Fibroblast of upper back skin (primary cell): ENCODE results near the gene PUS7.
"Not testable (repeated sequence)": the region's sequence is repeated elsewhere in the genome, so short reads cannot be mapped to it uniquely, and the experiment has no call there.

ENCODE experiments used
- DNase-seq: peaks from one replicate; pipeline ENCODE4 v3.0.0-alpha.2; 2013

The PUS7 gene

DNA sequence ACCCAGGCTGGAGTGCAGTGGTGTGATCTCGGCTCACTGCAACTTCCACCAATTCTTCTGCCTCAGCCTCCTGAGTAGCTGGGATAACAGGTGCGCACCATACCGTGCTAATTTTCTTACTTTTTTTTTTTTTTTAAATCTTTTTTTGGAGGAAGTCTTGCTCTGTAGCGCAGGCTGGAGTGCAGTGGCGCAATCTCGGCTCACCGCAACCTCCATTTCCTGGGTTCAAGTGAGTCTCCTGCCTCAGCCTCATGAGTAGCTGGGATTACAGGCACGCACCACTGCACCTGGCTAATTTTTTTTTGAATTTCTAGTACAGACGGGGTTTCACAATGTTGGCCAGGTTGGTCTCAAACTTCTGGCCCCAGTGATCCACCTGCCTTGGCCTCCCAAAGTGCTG lies 79.9 kb downstream of the PUS7 start:
- DNase-seq = not testable (repeated sequence)

DNA sequence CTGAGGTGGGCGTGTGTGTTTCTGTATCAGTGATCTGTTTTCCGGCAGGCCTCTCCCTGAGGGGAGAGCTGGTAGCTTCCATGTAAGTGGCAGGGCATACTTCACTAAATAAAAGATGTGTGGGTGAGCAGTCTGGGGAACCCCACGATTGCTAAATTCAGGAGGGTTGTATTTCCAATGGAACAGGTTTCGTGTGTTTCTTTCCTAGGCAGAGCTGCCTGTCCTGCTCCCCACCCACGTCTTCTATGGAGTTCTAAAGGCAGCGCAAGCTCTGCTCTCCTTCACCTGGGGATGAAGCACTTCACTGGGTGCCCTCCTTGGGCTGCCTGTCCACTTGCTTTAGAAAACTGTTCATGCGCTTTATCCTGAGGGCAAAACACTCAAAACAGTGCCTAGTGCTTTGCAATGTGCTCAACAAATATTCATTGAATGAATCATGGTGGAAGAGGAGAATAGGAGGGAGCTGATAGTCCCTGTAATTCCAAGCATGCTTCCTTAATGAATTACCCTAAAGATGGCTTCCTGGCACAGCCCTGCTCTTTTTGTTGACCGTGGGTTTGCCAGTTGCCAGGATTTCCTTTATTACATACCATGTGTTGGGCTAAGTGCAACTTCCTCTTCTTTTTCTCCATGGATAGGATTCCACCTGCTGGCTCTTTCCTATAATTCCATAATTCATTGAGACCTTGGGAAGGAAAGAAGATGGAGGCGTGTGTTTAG lies 82.7 kb downstream of the PUS7 start:
- DNase-seq = peak; percentile 89

DNA sequence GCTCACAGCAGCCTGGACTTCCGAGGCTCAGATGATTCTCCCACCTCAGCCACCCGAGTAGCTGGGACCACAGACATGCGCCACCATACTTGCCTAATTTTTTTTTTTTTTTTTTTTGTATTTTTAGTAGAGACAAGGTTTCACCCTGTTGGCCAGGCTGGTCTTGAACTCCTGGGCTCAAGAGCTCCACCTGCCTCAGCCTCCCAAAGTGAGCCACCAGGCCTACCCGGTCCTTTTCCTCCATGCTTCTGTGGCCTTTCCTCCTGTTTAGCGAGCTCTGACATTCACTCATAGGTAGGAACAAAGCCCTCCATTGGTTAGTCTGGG lies 83.3 kb downstream of the PUS7 start:
- no peak for DNase-seq

DNA sequence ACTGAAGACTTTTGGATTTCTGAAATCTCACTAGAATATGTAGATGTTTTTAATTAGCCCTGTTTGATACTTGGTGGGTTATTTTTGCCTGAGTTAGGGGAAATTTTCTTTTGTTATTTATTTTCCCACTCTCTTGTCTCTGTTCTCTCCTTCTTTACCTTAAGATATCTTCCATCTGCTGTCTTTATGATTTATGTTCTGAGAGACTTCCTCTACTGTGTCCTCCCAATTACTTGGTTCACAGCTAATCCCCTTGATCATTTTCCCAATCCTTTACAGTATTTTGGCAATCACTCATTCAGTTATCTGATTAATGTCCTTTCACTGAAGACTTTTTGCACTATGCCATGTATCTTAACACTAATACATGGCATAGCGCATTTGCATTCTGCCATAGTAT lies 83.8 kb downstream of the PUS7 start:
- DNase-seq = no peak

DNA sequence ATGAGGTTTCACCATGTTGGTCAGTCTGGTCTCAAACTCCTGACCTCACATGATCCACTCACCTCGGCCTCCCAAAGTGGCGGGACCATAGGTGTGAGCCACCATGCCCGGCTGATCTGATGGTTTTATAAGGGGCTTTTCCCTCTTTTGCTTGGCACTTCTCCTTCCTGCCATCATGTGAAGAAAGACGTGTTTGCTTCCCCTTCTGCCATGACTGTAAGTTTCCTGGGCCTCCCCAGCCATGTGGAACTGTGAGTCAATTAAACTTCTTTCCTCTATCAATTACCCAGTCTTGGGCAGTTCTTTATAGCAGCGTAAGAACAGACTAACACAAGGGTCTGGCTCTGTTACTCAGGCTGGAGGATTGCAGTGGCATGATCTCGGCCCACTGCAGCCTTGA lies 84.7 kb downstream of the PUS7 start:
- DNase-seq = not testable (repeated sequence)

GRCh38 chr7:105429746-105430612 lies 92.1 kb downstream of the PUS7 start:
- peak; percentile 75 for DNase-seq

- DNase-seq = no peak
Observed at GRCh38 chr7:105426606-105427146, 95.4 kb downstream of the PUS7 start.

GRCh38 chr7:105423987-105424386 lies 98.1 kb downstream of the PUS7 start:
- DNase-seq = no peak

GRCh38 chr7:105413887-105414437 lies 108.1 kb downstream of the PUS7 start:
- DNase-seq = no peak

- not testable (repeated sequence) for DNase-seq
Observed at GRCh38 chr7:105410774-105411173, 111.3 kb downstream of the PUS7 start.

- not testable (repeated sequence) for DNase-seq
Observed at GRCh38 chr7:105409775-105410174, 112.3 kb downstream of the PUS7 start.

DNA sequence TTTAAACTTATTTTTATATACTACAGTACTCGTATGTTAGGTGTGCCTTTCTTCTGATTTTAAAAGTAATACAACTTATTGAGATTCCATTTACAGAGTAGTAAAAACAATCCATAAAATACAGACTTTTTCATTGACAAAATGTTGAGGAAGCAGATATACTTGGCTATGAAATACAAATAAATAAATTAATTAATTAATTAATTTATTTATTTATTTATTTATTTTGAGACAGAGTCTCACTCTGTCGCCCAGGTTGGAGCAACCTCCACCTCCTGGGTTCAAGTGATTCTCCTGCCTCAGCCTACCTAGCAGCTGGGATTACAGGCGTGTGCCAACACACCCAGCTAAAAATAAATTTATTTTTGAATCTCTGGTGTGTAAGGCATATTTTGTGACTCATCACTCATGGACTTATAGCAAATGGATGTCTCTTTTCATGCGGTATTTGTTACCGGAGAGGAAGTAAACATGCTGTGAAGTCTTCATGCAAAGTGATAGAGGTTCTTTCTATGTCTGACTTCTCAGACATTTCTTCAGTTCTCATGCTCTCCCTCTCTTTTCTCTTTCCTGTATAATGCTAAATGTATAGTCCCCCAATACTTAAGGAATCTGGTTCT lies 113.2 kb downstream of the PUS7 start:
- DNase-seq = no peak
